Mesothelial cell of epicardium (in vitro differentiated cells): ENCODE results near the gene FBXW4. TPM values are rescaled to one million over a fixed set of nuclear protein-coding genes. Genes with fewer than 3 reads are reported as not detected.

Experiments used
- DNase-seq, 2 experiments: peaks; one replicate each; pipeline ENCODE4 v3.0.0; 2021; ENCODE audit warnings: low spot score in 2 of 2; ENCODE audit not compliant: unreplicated experiment in 2 of 2
- H3K27ac Mint-ChIP-seq: 2 replicates; pipeline ENCODE4 v1.8.0; 2021; ENCODE audit warnings: mixed read lengths
- H3K27me3 Mint-ChIP-seq: 2 replicates; pipeline ENCODE4 v1.8.0; 2021; ENCODE audit warnings: low read depth, mixed read lengths
- H3K36me3 Mint-ChIP-seq: 2 replicates; pipeline ENCODE4 v1.8.0; 2021; ENCODE audit warnings: mixed read lengths
- H3K4me1 Mint-ChIP-seq: 2 replicates; pipeline ENCODE4 v1.8.0; 2021; ENCODE audit warnings: mixed read lengths
- H3K4me3 Mint-ChIP-seq: 2 replicates; pipeline ENCODE4 v1.8.0; 2021; ENCODE audit warnings: mild to moderate bottlenecking, moderate library complexity, mixed read lengths
- H3K9me3 Mint-ChIP-seq: 2 replicates; pipeline ENCODE4 v1.8.0; 2021; ENCODE audit warnings: mixed read lengths
- CTCF ChIP-seq: fragments of 200-600 bp; sonication (generic); IDR thresholded peaks from one replicate; pipeline ENCODE4 v1.5.0; 2021; ENCODE audit warnings: antibody characterized with exemption; ENCODE audit not compliant: unreplicated experiment
- total RNA-seq: library from RNA; stranded (reverse); gene quantifications from 3 replicates; pipeline ENCODE4 v1.2.1, GENCODE V29; 2021

The FBXW4 gene
- total RNA-seq, 1 donor from 2014 or later: 65.9 TPM

GRCh38 chr10:101710059-101710695, 15.2 kb upstream of the FBXW4 start:
- Mint-ChIP-seq H3K4me3 (no peak overlapping the region), H3K4me1 (no peaks in the 10 kb centered on the region), H3K9me3 (peaks cover 3% of the 10 kb centered on the region), H3K27me3 (peaks cover 31% of the 10 kb centered on the region), H3K36me3 (no peaks in the 10 kb centered on the region), H3K27ac (no peak overlapping the region)
- no peak for DNase-seq
- no peak for TF ChIP-seq CTCF

- H3K27me3 Mint-ChIP-seq: peaks cover 32% of the 10 kb centered on the region
- no peak for DNase-seq
- H3K4me3 Mint-ChIP-seq: no peak overlapping the region
- no peak for TF ChIP-seq CTCF
- H3K9me3 Mint-ChIP-seq: peaks cover 3% of the 10 kb centered on the region
- H3K36me3 Mint-ChIP-seq: no peaks in the 10 kb centered on the region
- no peaks in the 10 kb centered on the region for H3K4me1 Mint-ChIP-seq
- H3K27ac Mint-ChIP-seq: no peak overlapping the region
These were observed 14.5 kb upstream of the FBXW4 start for GRCh38 chr10:101709359-101710058.

- DNase-seq: no peak
- H3K36me3 Mint-ChIP-seq: no peaks in the 10 kb centered on the region
- TF ChIP-seq CTCF: no peak
- H3K4me1 Mint-ChIP-seq: no peaks in the 10 kb centered on the region
- peaks cover 3% of the 10 kb centered on the region for H3K9me3 Mint-ChIP-seq
- H3K27me3 Mint-ChIP-seq: peaks cover 34% of the 10 kb centered on the region
- H3K27ac Mint-ChIP-seq: no peak overlapping the region
- no peak overlapping the region for H3K4me3 Mint-ChIP-seq
These were observed 13.9 kb upstream of the FBXW4 start for GRCh38 chr10:101708870-101709269.

GRCh38 chr10:101708073-101708472, 13.1 kb upstream of the FBXW4 start:
- Mint-ChIP-seq H3K4me3 (no peak overlapping the region), H3K27ac (no peak overlapping the region), H3K36me3 (no peaks in the 10 kb centered on the region), H3K4me1 (no peaks in the 10 kb centered on the region), H3K27me3 (peaks cover 34% of the 10 kb centered on the region), H3K9me3 (peaks cover 2% of the 10 kb centered on the region)
- TF ChIP-seq CTCF: no peak
- no peak for DNase-seq

- DNase-seq: no peak
- peaks cover 27% of the 10 kb centered on the region for H3K27me3 Mint-ChIP-seq
- H3K9me3 Mint-ChIP-seq: no peaks in the 10 kb centered on the region
- H3K4me1 Mint-ChIP-seq: no peaks in the 10 kb centered on the region
- H3K27ac Mint-ChIP-seq: no peak overlapping the region
- no peak for TF ChIP-seq CTCF
- no peak overlapping the region for H3K4me3 Mint-ChIP-seq
- H3K36me3 Mint-ChIP-seq: no peaks in the 10 kb centered on the region
These were observed 9.4 kb upstream of the FBXW4 start for GRCh38 chr10:101704331-101704730.
